Spleen (tissue), 7 donors: Measurements from ENCODE around the gene TRAF3IP3.

Experiments
- CTCF ChIP-seq, 11 experiments: fragments of 200-600 bp in 7 of 11; fragments of 450-650 bp in 4 of 11; sonication (generic) in 4 of 11; IDR thresholded peaks in 8 of 11; conservative IDR thresholded peaks in 3 of 11; 1 replicate in 7 of 11; 2 replicates in 4 of 11; pipeline versions ENCODE4 v1.4.0 to v1.8.0; 2016 to 2021; ENCODE audit warnings: antibody characterized with exemption in 11 of 11, inconsistent platforms in 4 of 11, mild to moderate bottlenecking in 1 of 11
- POLR2AphosphoS5 ChIP-seq, 3 donors: sonication (generic); formaldehyde crosslinking; IDR thresholded peaks; one replicate each; pipeline ENCODE4 v1.5.1; 2017; ENCODE audit warnings: antibody characterized with exemption in 3 of 3
- donor health status: DM: no; HTN: no; CAD: no; lungs with moderate emphysema.
- donor health status: DM: no; HTN: no; CAD: no.
- donor health status: DM: no; HTN: no; CAD: no.

GRCh38 chr1:209784265-209785169 lies 28.7 kb downstream of the TRAF3IP3 start, which contains the start of gene C1orf74:
- TF ChIP-seq CTCF (IDR thresholded peaks at IDR 0.05 in 8 of 11, conservative IDR thresholded peaks at IDR 0.05 in 3 of 11) (peak in 5 of 11 experiments; percentile 23 to 49 (median 40)), POLR2AphosphoS5 (IDR thresholded peaks at IDR 0.05) (peak; percentile 96 to 98 (median 97))
